ENCODE results near the gene CST4. TPM values are rescaled to one million over a fixed set of nuclear protein-coding genes. Genes with fewer than 3 reads are reported as not detected.
"Not testable (repeated sequence)": the region's sequence is repeated elsewhere in the genome, so short reads cannot be mapped to it uniquely, and the experiment has no call there.

CST4 gene
- polyA plus RNA-seq, 1 of the 3 experiments (the other 2 are of a cell fraction) = not detected

GRCh38 chr20:23723659-23724307 lies 34.9 kb upstream of the CST4 start:
- H3K27ac ChIP-seq (ENCODE audit: low read depth in 2 of 2, low read length in 1 of 2); H2AFZ ChIP-seq (ENCODE audit: low read depth); H3K4me3 ChIP-seq (ENCODE audit: low read depth in 2 of 2, low read length in 1 of 2); POLR2A ChIA-PET; H3F3A ChIP-seq (replicated peaks; ENCODE audit: insufficient read depth); H4K20me1 ChIP-seq (ENCODE audit: insufficient read depth); DNase-seq; H3K9me3 ChIP-seq; H3K9ac ChIP-seq; H3K27me3 ChIP-seq (ENCODE audit: insufficient read depth); H3K4me1 ChIP-seq (ENCODE audit: control insufficient read depth in 1 of 2, insufficient read depth in 2 of 2, low read depth in 1 of 2, low read length in 1 of 2); H3K4me2 ChIP-seq; H3K9me2 ChIP-seq; H3K79me2 ChIP-seq (ENCODE audit: insufficient read depth); H3K36me3 ChIP-seq (replicated peaks in 1 of 2; ENCODE audit: control insufficient read depth in 1 of 2, insufficient read depth in 2 of 2, low read length in 1 of 2): not testable (repeated sequence)
- CTCF ChIA-PET = interaction anchor here (0.7 to 1.2 kb wide), 2 partner anchors 75 to 266 kb away, joined by 3 read pairs; no protein-coding TSS in a partner anchor
- 27% methylated on average over 2 of the region's 2 CpGs for WGBS (ENCODE audit: low lambda C conversion rate)
- TF ChIP-seq RAD21 (IDR thresholded peaks at IDR 0.05; ENCODE audit: low read length) = peak; percentile 32
- TF ChIP-seq CTCF (IDR thresholded peaks at IDR 0.05) = peak; percentile 16; the same call in 1 of the 2 replicates

GRCh38 chr20:23722851-23723250 lies 34.0 kb upstream of the CST4 start:
- H3K9me3 ChIP-seq; H3K4me2 ChIP-seq; DNase-seq; H3K9ac ChIP-seq; H3K9me2 ChIP-seq; H3K27me3 ChIP-seq (ENCODE audit: insufficient read depth); H3K27ac ChIP-seq (ENCODE audit: low read depth in 2 of 2, low read length in 1 of 2); POLR2A ChIA-PET; H2AFZ ChIP-seq (ENCODE audit: low read depth); H4K20me1 ChIP-seq (ENCODE audit: insufficient read depth); H3K36me3 ChIP-seq (replicated peaks in 1 of 2; ENCODE audit: control insufficient read depth in 1 of 2, insufficient read depth in 2 of 2, low read length in 1 of 2); H3K79me2 ChIP-seq (ENCODE audit: insufficient read depth); H3K4me3 ChIP-seq (ENCODE audit: low read depth in 2 of 2, low read length in 1 of 2); H3F3A ChIP-seq (replicated peaks; ENCODE audit: insufficient read depth); H3K4me1 ChIP-seq (ENCODE audit: control insufficient read depth in 1 of 2, insufficient read depth in 2 of 2, low read depth in 1 of 2, low read length in 1 of 2): not testable (repeated sequence)
- CTCF ChIA-PET = interaction anchor here (1.2 kb wide), 1 partner anchor 76 kb away, joined by 3 read pairs; no protein-coding TSS in a partner anchor
- 26% methylated on average over 5 of the region's 5 CpGs for WGBS (ENCODE audit: low lambda C conversion rate)

GRCh38 chr20:23721962-23722361 lies 33.1 kb upstream of the CST4 start:
- Histone ChIP-seq H3K9me3 (no peaks in the 10 kb centered on the region), H3K9me2 (no peaks in the 10 kb centered on the region), H3K4me2 (no peak overlapping the region), H2AFZ (ENCODE audit: low read depth) (no peak overlapping the region), H3K4me1 (ENCODE audit: control insufficient read depth in 1 of 2, insufficient read depth in 2 of 2, low read depth in 1 of 2, low read length in 1 of 2) (no peaks in the 10 kb centered on the region), H3K27me3 (ENCODE audit: insufficient read depth) (no peaks in the 10 kb centered on the region; the same call in 1 of the 2 replicates), H3F3A (replicated peaks; ENCODE audit: insufficient read depth) (no peaks in the 10 kb centered on the region), H4K20me1 (ENCODE audit: insufficient read depth) (no peaks in the 10 kb centered on the region), H3K4me3 (ENCODE audit: low read depth in 2 of 2, low read length in 1 of 2) (no peak overlapping the region), H3K9ac (no peak overlapping the region), H3K36me3 (replicated peaks in 1 of 2; ENCODE audit: control insufficient read depth in 1 of 2, insufficient read depth in 2 of 2, low read length in 1 of 2) (no peaks in the 10 kb centered on the region), H3K27ac (ENCODE audit: low read depth in 2 of 2, low read length in 1 of 2) (no peak overlapping the region), H3K79me2 (ENCODE audit: insufficient read depth) (no peaks in the 10 kb centered on the region)
- DNase-seq = no peak
- ChIA-PET POLR2A (no interaction called here), CTCF (no interaction called here)
- 10% methylated on average over 1 of the region's 1 CpG for WGBS (ENCODE audit: low lambda C conversion rate)
- TF ChIP-seq, protein P1, sequence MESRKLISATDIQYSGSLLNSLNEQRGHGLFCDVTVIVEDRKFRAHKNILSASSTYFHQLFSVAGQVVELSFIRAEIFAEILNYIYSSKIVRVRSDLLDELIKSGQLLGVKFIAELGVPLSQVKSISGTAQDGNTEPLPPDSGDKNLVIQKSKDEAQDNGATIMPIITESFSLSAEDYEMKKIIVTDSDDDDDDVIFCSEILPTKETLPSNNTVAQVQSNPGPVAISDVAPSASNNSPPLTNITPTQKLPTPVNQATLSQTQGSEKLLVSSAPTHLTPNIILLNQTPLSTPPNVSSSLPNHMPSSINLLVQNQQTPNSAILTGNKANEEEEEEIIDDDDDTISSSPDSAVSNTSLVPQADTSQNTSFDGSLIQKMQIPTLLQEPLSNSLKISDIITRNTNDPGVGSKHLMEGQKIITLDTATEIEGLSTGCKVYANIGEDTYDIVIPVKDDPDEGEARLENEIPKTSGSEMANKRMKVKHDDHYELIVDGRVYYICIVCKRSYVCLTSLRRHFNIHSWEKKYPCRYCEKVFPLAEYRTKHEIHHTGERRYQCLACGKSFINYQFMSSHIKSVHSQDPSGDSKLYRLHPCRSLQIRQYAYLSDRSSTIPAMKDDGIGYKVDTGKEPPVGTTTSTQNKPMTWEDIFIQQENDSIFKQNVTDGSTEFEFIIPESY (IDR thresholded peaks at IDR 0.05; ENCODE audit: borderline replicate concordance, low read depth) = no peak
- TF ChIP-seq YY1 (IDR thresholded peaks at IDR 0.05; ENCODE audit: low read depth) (no peak), FOSL2 (IDR thresholded peaks at IDR 0.05; ENCODE audit: borderline replicate concordance, low read depth) (no peak), ELF1 (IDR thresholded peaks at IDR 0.05) (no peak), JUND (IDR thresholded peaks at IDR 0.05) (no peak), RCOR1 (IDR thresholded peaks at IDR 0.05; ENCODE audit: low read length) (no peak), GATA2 (CRISPR knock-in tag; IDR thresholded peaks at IDR 0.05) (no peak), USF2 (IDR thresholded peaks at IDR 0.05; ENCODE audit: borderline replicate concordance, low read depth, low read length) (no peak), TCF12 (IDR thresholded peaks at IDR 0.05) (no peak), CTCF (IDR thresholded peaks at IDR 0.05) (no peak), NFIC (IDR thresholded peaks at IDR 0.05; ENCODE audit: borderline replicate concordance) (no peak), EP300 (IDR thresholded peaks at IDR 0.05; ENCODE audit: borderline replicate concordance in 1 of 2, low read depth in 1 of 2, low read length in 1 of 2) (no peak), POLR2AphosphoS5 (IDR thresholded peaks at IDR 0.05; ENCODE audit: low read depth, low read length) (no peak)

All from SK-N-SH (cell line).